HCT116 (cell line): Measurements from ENCODE around the gene MAP4K4. TPM values are rescaled to one million over a fixed set of nuclear protein-coding genes. Genes with fewer than 3 reads are reported as not detected.

Experiments used
- ATAC-seq: fragments of 200-7000 bp; cut with Tn5 transposase; 2 replicates; pipeline ENCODE4 v1.9.1; 2020; ENCODE audit warnings: mild to moderate bottlenecking, moderate library complexity
- BruUV-seq: library from RNA; stranded (reverse); fragments of 400-500 nt; replicated peaks from 2 replicates; lab custom pipeline; 2021; lab: Mats Ljungman, UMichigan
- CTCF ChIA-PET: fragments of 300-600 bp; sonication (Branson Sonifier 250); formaldehyde crosslinking; loops from one replicate; lab custom pipeline; 2021; ENCODE audit warnings: antibody characterized with exemption; lab: Charles Lee
- POLR2A ChIA-PET: fragments of 300-600, 350-600 bp; sonication (Branson Sonifier 250); formaldehyde crosslinking; loops from one replicate; lab custom pipeline; 2021; ENCODE audit warnings: antibody characterized with exemption; lab: Charles Lee
- RAD21 ChIA-PET, 2 experiments: fragments of 300-600 bp; sonication (Branson Sonifier 250); formaldehyde crosslinking; loops; one replicate each; lab custom pipeline; 2023; ENCODE audit warnings: low total read pairs in 2 of 2; ENCODE audit not compliant: uncharacterized antibody in 2 of 2, unreplicated experiment in 2 of 2, low non-redundant PET in 1 of 2; lab: Charles Lee
- DNase-seq: peaks from one replicate; pipeline ENCODE4 v3.0.0-alpha.2; 2010; ENCODE audit warnings: low read depth, low spot score
- H2AFZ ChIP-seq: fragments of 200-600 bp; shearing (Covaris generic), sonication (generic); 2 replicates; pipeline ENCODE4 v1.6.1; 2017; ENCODE audit warnings: low read depth, mixed run types, mixed read lengths, antibody characterized with exemption, low read length; ENCODE audit not compliant: poor library complexity, severe bottlenecking
- H3K27ac ChIP-seq: 2 replicates; pipeline ENCODE4 v1.5.1; 2012; ENCODE audit warnings: low read depth, low read length
- H3K27me3 ChIP-seq: fragments of 200-600 bp; sonication (generic); 2 replicates; pipeline ENCODE4 v1.6.1; 2016; ENCODE audit warnings: mixed run types, low read length, mixed read lengths; ENCODE audit not compliant: insufficient read depth
- H3K36me3 ChIP-seq, 2 experiments: fragments of 200-500 bp in 1 of 2; fragments of 200-600 bp in 1 of 2; sonication (Bioruptor generic) in 1 of 2; sonication (generic) in 1 of 2; 2 replicates each; pipeline versions ENCODE4 v1.5.1 to v1.6.1; 2014 to 2016; ENCODE audit warnings: low read length in 2 of 2, inconsistent platforms in 1 of 2, mixed read lengths in 1 of 2, mixed run types in 1 of 2; ENCODE audit not compliant: insufficient read depth in 2 of 2, control insufficient read depth in 1 of 2
- H3K4me1 ChIP-seq, 2 experiments: fragments of 200-600 bp in 1 of 2; sonication (generic) in 1 of 2; 2 replicates each; pipeline versions ENCODE4 v1.5.1 to v1.6.1; 2012 to 2017; ENCODE audit warnings: low read length in 2 of 2, inconsistent platforms in 1 of 2, mild to moderate bottlenecking in 1 of 2, mixed read lengths in 1 of 2, mixed run types in 1 of 2, moderate library complexity in 1 of 2; ENCODE audit not compliant: insufficient read depth in 2 of 2, control insufficient read depth in 1 of 2
- H3K4me2 ChIP-seq: fragments of 200-600 bp; sonication (generic); 2 replicates; pipeline ENCODE4 v1.6.1; 2017; ENCODE audit warnings: mixed run types, low read length, mixed read lengths
- H3K4me3 ChIP-seq, 2 experiments: fragments of 200-600 bp in 1 of 2; sonication (generic) in 1 of 2; replicated peaks in 1 of 2; 2 replicates each; pipeline ENCODE4 v1.5.1; 2011 to 2016; ENCODE audit warnings: low read length in 2 of 2, control low read depth in 1 of 2, low read depth in 1 of 2, mild to moderate bottlenecking in 1 of 2, mixed read lengths in 1 of 2, mixed run types in 1 of 2
- H3K79me2 ChIP-seq: fragments of 200-600 bp; sonication (generic); 2 replicates; pipeline ENCODE4 v1.6.1; 2017; ENCODE audit warnings: mild to moderate bottlenecking, mixed run types, low read length, moderate library complexity, mixed read lengths; ENCODE audit not compliant: insufficient read depth
- H3K9ac ChIP-seq: fragments of 200-600 bp; sonication (generic); 2 replicates; pipeline ENCODE4 v1.6.1; 2016; ENCODE audit warnings: low read length, mixed read lengths
- H3K9me2 ChIP-seq: fragments of 200-600 bp; sonication (generic), shearing (Covaris generic); 2 replicates; pipeline ENCODE4 v1.6.1; 2017; ENCODE audit warnings: mixed run types, mild to moderate bottlenecking, moderate library complexity; ENCODE audit not compliant: insufficient read depth
- H3K9me3 ChIP-seq, 2 experiments: fragments of 200-500 bp in 1 of 2; fragments of 200-600 bp in 1 of 2; sonication (Bioruptor generic) in 1 of 2; sonication (generic) in 1 of 2; 2 replicates each; pipeline ENCODE4 v1.6.1; 2014 to 2017; ENCODE audit warnings: low read length in 2 of 2, mixed read lengths in 2 of 2, inconsistent platforms in 1 of 2, low read depth in 1 of 2, mild to moderate bottlenecking in 1 of 2, mixed run types in 1 of 2, moderate library complexity in 1 of 2; ENCODE audit not compliant: control insufficient read depth in 1 of 2, insufficient read depth in 1 of 2
- H4K20me1 ChIP-seq: fragments of 200-600 bp; sonication (generic), shearing (Covaris generic); 2 replicates; pipeline ENCODE4 v1.6.1; 2017; ENCODE audit warnings: mixed run types, mild to moderate bottlenecking, moderate library complexity; ENCODE audit not compliant: insufficient read depth
- ATF3 ChIP-seq: IDR thresholded peaks from 2 replicates; pipeline ENCODE4 v1.6.1; 2012
- CTCF ChIP-seq, 3 experiments: fragments of 200-600 bp in 1 of 3; sonication (generic) in 1 of 3; IDR thresholded peaks in 2 of 3; conservative IDR thresholded peaks in 1 of 3; 2 replicates each; pipeline ENCODE4 v1.5.1; 2012 to 2017; ENCODE audit warnings: low read depth in 2 of 3, low read length in 2 of 3, antibody characterized with exemption in 1 of 3, borderline replicate concordance in 1 of 3, control low read depth in 1 of 3, mild to moderate bottlenecking in 1 of 3, mixed read lengths in 1 of 3, mixed run types in 1 of 3, moderate library complexity in 1 of 3; ENCODE audit not compliant: insufficient read depth in 1 of 3
- RAD21 ChIP-seq: IDR thresholded peaks from 2 replicates; pipeline ENCODE4 v1.6.1; 2012; ENCODE audit warnings: low read depth, mild to moderate bottlenecking
- TCF7L2 ChIP-seq: IDR thresholded peaks from 2 replicates; pipeline ENCODE4 v1.7.0; 2011; ENCODE audit warnings: borderline replicate concordance, inconsistent platforms; ENCODE audit not compliant: insufficient read depth, insufficient read length; ENCODE audit errors: extremely low read depth
- ZFX ChIP-seq: fragments of 450-650 bp; IDR thresholded peaks from 2 replicates; pipeline ENCODE4 v1.6.1; 2017
- intact Hi-C: fragments of 100-400 bp; cut with micrococcal nuclease; formaldehyde crosslinking; loops from 2 replicates; pipeline ENCODE4 v1.10.0; 2022
- total RNA-seq: library from RNA; stranded (reverse); gene quantifications from one replicate; pipeline ENCODE4 v1.2.1, GENCODE V29; 2021; ENCODE audit not compliant: unreplicated experiment

MAP4K4 gene
- total RNA-seq, 1 experiment from 2014 or later = 62.3 TPM

GRCh38 chr2:101832114-101832513 is 134.6 kb downstream of the MAP4K4 start:
- intact Hi-C loops = loop anchor here (1.0 to 5.0 kb wide), 2 partner anchors 60 to 313 kb away; no protein-coding TSS in a partner anchor
- H3K9me2 ChIP-seq = no peaks in the 10 kb centered on the region
- no peak overlapping the region for H3K9ac ChIP-seq
- peaks cover 0 to 6% of the 10 kb centered on the region in 2 experiments; a peak in 1 of 4 replicates for H3K4me1 ChIP-seq
- ATAC-seq = no peak
- no peaks in the 10 kb centered on the region for H3K79me2 ChIP-seq
- H3K4me3 ChIP-seq = no peak overlapping the region
- no TSS peak for BruUV-seq
- H3K9me3 ChIP-seq = no peaks in the 10 kb centered on the region
- CTCF ChIA-PET = interaction anchor here (0.7 to 3.3 kb wide), 14 partner anchors 9 to 490 kb away, joined by 3 to 32 read pairs (median 6); no protein-coding TSS in a partner anchor
- no peaks in the 10 kb centered on the region for H3K27me3 ChIP-seq
- no peak overlapping the region for H3K4me2 ChIP-seq
- RAD21 ChIA-PET = interaction anchor here (1.2 to 1.6 kb wide), 3 partner anchors 62 to 413 kb away, joined by 3 to 5 read pairs (median 3); no protein-coding TSS in a partner anchor
- POLR2A ChIA-PET = no interaction called here
- H4K20me1 ChIP-seq = no peaks in the 10 kb centered on the region
- H3K36me3 ChIP-seq = 0 out of 4 replicates have a peak, but pooled peaks cover 5 to 7% of the 10 kb centered on the region in 2 experiments
- no peak overlapping the region for H2AFZ ChIP-seq
- peak; percentile 43; the same call in 1 of the 2 replicates for TF ChIP-seq RAD21
- TF ChIP-seq CTCF (IDR thresholded peaks at IDR 0.05 in 2 of 3, conservative IDR thresholded peaks at IDR 0.05 in 1 of 3; ENCODE audit: borderline replicate concordance in 1 of 3, insufficient read depth in 1 of 3, low read depth in 2 of 3, low read length in 2 of 3) = peak in 2 of 3 experiments; percentile 31 to 36; a peak in 2 of 6 replicates
- TF ChIP-seq ATF3 = no peak
- no peak for TF ChIP-seq ZFX
- TF ChIP-seq TCF7L2 = no peak
- DNase-seq = no peak
- no peak overlapping the region for H3K27ac ChIP-seq
